ENCODE results near the gene TBC1D2B.
"Not testable (repeated sequence)": the region's sequence is repeated elsewhere in the genome, so short reads cannot be mapped to it uniquely, and the experiment has no call there.

The TBC1D2B gene

DNA sequence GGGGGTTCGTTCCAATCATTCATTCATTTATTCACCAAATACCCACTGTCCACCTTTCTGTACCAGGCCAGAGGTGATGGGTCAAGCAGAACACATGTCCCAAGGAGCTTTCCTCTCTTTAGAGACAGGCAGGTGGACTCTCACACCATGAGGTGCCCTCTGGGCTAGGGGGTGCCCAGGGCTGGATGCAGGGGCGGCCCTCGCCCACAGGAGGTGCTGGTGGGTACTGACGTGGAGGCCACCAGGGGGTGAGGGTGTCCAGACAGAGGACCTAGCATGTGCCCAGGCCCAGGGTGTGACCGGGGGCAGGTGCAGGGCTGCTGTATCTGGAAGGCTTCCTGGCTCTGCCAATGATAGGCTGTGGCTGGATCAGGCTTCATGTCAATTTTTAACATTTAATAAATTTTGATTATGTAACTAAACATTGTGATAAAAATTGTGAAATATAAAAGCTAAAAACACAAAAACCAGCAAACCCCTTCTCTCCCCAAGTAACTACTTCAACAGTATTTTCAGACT, 124.5 kb downstream of the TBC1D2B start:
- not testable (repeated sequence) for H3K4me1 ChIP-seq (ENCODE audit: insufficient read depth, low read length); H3K9ac ChIP-seq (ENCODE audit: low read length); H3K36me3 ChIP-seq (ENCODE audit: insufficient read depth, low read length); H3K27ac ChIP-seq (ENCODE audit: low read depth, low read length); H3K27me3 ChIP-seq (ENCODE audit: control insufficient read depth in 1 of 2, insufficient read depth in 2 of 2, low read length in 2 of 2); H3K4me3 ChIP-seq (ENCODE audit: low read depth in 1 of 2, low read length in 2 of 2); H3K9me3 ChIP-seq (ENCODE audit: low read length)

DNA sequence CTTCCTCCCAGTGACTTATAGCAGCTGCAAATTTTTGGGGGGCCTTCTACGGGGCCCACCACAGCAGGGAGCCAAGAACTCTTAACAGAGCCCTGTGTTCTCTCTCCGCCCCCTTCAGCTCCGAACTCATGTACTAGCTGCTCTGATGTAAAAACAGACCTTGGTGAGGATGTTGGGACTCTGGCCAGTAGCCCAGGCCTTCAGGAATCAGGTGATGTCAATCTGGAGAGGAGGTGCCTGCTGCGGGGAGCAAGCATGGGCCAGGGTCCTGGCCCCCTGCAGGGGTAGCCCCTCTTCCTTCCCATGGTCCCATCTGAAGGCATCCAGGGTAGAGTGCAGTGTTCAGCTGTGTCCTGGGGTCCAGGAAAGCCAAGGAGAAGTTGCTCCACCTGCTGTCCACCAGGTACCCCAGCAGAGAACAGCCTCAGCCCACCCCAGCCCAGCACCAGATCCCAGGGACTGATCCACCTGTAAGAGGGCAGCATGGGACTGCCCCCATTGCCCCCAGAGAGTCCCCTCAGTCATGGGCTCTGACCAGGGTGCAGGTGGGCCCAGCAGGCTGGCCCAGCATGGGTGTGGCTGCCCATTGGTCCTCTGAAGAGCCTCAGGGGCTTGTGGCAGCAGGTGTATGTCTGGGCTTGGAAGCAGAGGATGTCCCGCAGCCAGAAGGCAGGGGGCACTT, 126.3 kb downstream of the TBC1D2B start:
- not testable (repeated sequence) for H3K4me3 ChIP-seq (ENCODE audit: low read depth in 1 of 2, low read length in 2 of 2); H3K36me3 ChIP-seq (ENCODE audit: insufficient read depth, low read length); H3K27ac ChIP-seq (ENCODE audit: low read depth, low read length); H3K9me3 ChIP-seq (ENCODE audit: low read length); H3K9ac ChIP-seq (ENCODE audit: low read length); H3K27me3 ChIP-seq (ENCODE audit: control insufficient read depth in 1 of 2, insufficient read depth in 2 of 2, low read length in 2 of 2); H3K4me1 ChIP-seq (ENCODE audit: insufficient read depth, low read length)

DNA sequence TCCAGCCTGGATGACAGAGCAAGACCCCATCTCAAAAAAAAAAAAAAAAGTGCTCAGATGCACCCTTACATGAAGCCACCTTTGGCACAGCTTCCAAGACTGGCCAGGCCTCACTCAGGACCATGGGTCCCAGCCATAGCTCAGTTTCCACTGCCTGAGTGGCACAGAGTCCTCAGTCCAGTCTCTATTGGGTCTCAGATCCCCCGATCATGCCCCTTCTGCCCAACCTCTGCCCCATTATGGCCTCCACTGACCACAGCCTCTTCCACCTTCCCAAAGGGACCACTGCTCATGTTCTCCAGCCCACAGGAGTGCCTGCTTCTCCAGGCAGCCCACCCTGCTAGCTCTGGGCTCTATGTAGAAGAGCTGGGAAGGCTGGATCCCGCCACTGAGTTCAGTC, 127.0 kb downstream of the TBC1D2B start:
- not testable (repeated sequence) for H3K4me3 ChIP-seq (ENCODE audit: low read depth in 1 of 2, low read length in 2 of 2); H3K27me3 ChIP-seq (ENCODE audit: control insufficient read depth in 1 of 2, insufficient read depth in 2 of 2, low read length in 2 of 2); H3K9me3 ChIP-seq (ENCODE audit: low read length); H3K4me1 ChIP-seq (ENCODE audit: insufficient read depth, low read length); H3K9ac ChIP-seq (ENCODE audit: low read length); H3K27ac ChIP-seq (ENCODE audit: low read depth, low read length); H3K36me3 ChIP-seq (ENCODE audit: insufficient read depth, low read length)

DNA sequence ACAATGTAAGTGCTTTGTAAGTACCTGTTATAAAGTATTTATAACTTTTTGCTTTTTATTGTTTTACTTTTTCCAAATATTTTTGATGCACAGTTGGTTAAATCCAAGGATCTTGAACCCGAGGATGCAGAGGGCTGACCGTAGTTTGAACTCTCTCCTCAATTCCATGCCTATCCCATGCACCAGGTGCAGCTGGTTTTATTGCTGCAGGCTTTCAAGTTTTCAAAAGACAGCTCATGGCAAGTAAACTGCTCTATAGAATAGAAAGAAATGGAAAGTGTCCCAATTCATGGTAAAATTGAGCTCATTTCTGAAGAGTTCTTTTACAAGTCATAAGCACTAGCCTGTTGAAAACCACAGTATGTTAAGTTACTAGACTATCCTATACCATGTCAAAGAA, 131.9 kb downstream of the TBC1D2B start:
- no peaks in the 10 kb centered on the region for H3K9me3 ChIP-seq (ENCODE audit: low read length)
- no peak overlapping the region for H3K9ac ChIP-seq (ENCODE audit: low read length)
- H3K27ac ChIP-seq (ENCODE audit: low read depth, low read length) = no peak overlapping the region
- H3K4me1 ChIP-seq (ENCODE audit: insufficient read depth, low read length) = peaks cover 6% of the 10 kb centered on the region
- no peaks in the 10 kb centered on the region for H3K27me3 ChIP-seq (ENCODE audit: control insufficient read depth in 1 of 2, insufficient read depth in 2 of 2, low read length in 2 of 2)
- no peak overlapping the region for H3K4me3 ChIP-seq (ENCODE audit: low read depth in 1 of 2, low read length in 2 of 2)
- no peaks in the 10 kb centered on the region for H3K36me3 ChIP-seq (ENCODE audit: insufficient read depth, low read length)
